Testis (tissue), 2 donors: ENCODE measurements around the gene PPP1R37.

Experiments used
- CTCF ChIP-seq, 3 experiments: fragments of 450-650 bp in 2 of 3; fragments of 200-600 bp in 1 of 3; sonication (generic) in 1 of 3; IDR thresholded peaks; one replicate each; pipeline ENCODE4 v1.5.1; 2016 to 2019; ENCODE audit warnings: antibody characterized with exemption in 3 of 3, mild to moderate bottlenecking in 2 of 3, moderate library complexity in 1 of 3
- POLR2A ChIP-seq: fragments of 450-650 bp; IDR thresholded peaks from one replicate; pipeline ENCODE4 v1.6.1; 2017; ENCODE audit warnings: antibody characterized with exemption, mild to moderate bottlenecking, moderate library complexity

- TF ChIP-seq CTCF (IDR thresholded peaks at IDR 0.05) (no peak), POLR2A (no peak)
These were observed 14.5 kb upstream of the PPP1R37 start for GRCh38 chr19:45078390-45079062.
